Activated CD4-positive, alpha-beta T cell treated with anti-CD3 and anti-CD28 coated beads for 4 hours (primary cell): ENCODE measurements around the gene FSHR.

Experiments
- DNase-seq, 2 donors: peaks; one replicate each; pipeline ENCODE4 v3.0.0-alpha.2; 2020

FSHR gene

GRCh38 chr2:49154140-49154539, at the start of gene FSHR:
Gene FSHR, minus strand, starts transcription at chr2:49154515. Its CDS starts 98 bp downstream, at chr2:49154417.
- DNase-seq: no peak

GRCh38 chr2:49199266-49199665, 45.0 kb upstream of the FSHR start:
- no peak for DNase-seq

GRCh38 chr2:49194701-49195100, 40.4 kb upstream of the FSHR start:
- no peak for DNase-seq

GRCh38 chr2:49192036-49192435, 37.7 kb upstream of the FSHR start:
- DNase-seq: no peak

GRCh38 chr2:49189512-49190225, 35.4 kb upstream of the FSHR start:
- DNase-seq: no peak

- no peak for DNase-seq
These were observed 31.8 kb upstream of the FSHR start for GRCh38 chr2:49186050-49186648.

GRCh38 chr2:49178656-49179055, 24.3 kb upstream of the FSHR start:
- no peak for DNase-seq

- DNase-seq: no peak
These were observed 22.9 kb upstream of the FSHR start for GRCh38 chr2:49177194-49177593.

- DNase-seq: no peak
These were observed 21.5 kb upstream of the FSHR start for GRCh38 chr2:49175831-49176230.

GRCh38 chr2:49174750-49175149, 20.4 kb upstream of the FSHR start:
- DNase-seq: no peak

GRCh38 chr2:49167131-49167530, 12.8 kb upstream of the FSHR start:
- DNase-seq: no peak

- DNase-seq: no peak
These were observed 11.3 kb upstream of the FSHR start for GRCh38 chr2:49165662-49166061.

- no peak for DNase-seq
These were observed 10.4 kb upstream of the FSHR start for GRCh38 chr2:49164729-49165128.

GRCh38 chr2:49162151-49162550, 7.8 kb upstream of the FSHR start:
- DNase-seq: no peak

- DNase-seq: no peak
These were observed 576 bp upstream of the FSHR start for GRCh38 chr2:49154891-49155290.

GRCh38 chr2:49153252-49153651, 1.1 kb downstream of the FSHR start:
- no peak for DNase-seq

GRCh38 chr2:49152824-49153223, 1.5 kb downstream of the FSHR start:
- DNase-seq: no peak

- no peak for DNase-seq
These were observed 7.9 kb downstream of the FSHR start for GRCh38 chr2:49146401-49146800.

- DNase-seq: no peak
These were observed 22.5 kb downstream of the FSHR start for GRCh38 chr2:49131801-49132200.

- no peak for DNase-seq
These were observed 25.3 kb downstream of the FSHR start for GRCh38 chr2:49129034-49129433.

- DNase-seq: no peak
These were observed 30.7 kb downstream of the FSHR start for GRCh38 chr2:49123600-49123999.

GRCh38 chr2:49122107-49122506, 32.2 kb downstream of the FSHR start:
- DNase-seq: no peak

GRCh38 chr2:49113046-49113445, 41.3 kb downstream of the FSHR start:
- no peak for DNase-seq

GRCh38 chr2:49111456-49111855, 42.9 kb downstream of the FSHR start:
- no peak for DNase-seq

GRCh38 chr2:49111006-49111405, 43.3 kb downstream of the FSHR start:
- no peak for DNase-seq
